Activated T-helper 1 cell treated with Interleukin-2 at 50 U/mL for 16 hours (primary cell): Measurements from ENCODE around the gene NTHL1.

Experiments used
- DNase-seq: peaks from one replicate; pipeline ENCODE4 v3.0.0-alpha.2; 2020; ENCODE audit warnings: low read depth

NTHL1 gene

DNA sequence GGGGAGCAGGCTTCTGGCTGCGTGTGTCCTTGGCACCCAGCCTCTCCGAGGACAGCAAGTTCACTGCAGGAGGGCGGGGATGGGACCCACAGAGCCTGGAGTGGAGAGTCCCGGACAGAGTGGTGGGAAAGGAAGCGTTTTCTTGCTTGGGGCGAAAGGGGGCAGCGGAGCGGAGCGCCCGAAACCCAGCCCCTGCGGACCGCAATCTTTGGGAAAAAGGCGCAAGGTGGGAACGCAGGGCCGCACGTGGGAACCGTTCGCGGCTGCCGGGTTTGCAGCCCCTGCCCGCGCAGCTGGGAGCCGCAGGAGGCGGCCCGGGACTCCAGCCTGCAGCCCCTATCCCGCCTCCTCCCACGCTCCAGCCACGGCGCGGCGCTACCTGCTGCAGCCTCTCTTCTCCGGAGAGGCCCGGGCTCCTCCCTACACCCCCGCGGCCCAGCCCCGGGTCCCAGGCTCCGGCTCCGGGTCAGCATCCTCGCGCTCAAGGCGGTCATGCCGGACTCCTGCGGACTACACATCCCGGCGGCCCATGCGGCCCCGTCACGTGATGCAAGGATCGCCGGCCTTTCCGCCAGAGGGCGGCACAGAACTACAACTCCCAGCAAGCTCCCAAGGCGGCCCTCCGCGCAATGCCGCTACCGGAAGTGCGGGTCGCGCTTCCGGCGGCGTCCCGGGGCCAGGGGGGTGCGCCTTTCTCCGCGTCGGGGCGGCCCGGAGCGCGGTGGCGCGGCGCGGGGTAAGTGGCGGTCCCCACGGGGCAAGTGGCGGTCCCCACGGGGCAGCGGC lies at the start of gene NTHL1, which contains the start of gene TSC2:
Gene NTHL1, minus strand, starts transcription at position 505 of the 786 bp plus-strand sequence. Its CDS starts 11 bp downstream, at position 494.
Gene TSC2, plus strand, starts transcription at position 656 of the 786 bp plus-strand sequence. CDS start 631 bp downstream, outside the sequence.
- peak; percentile 88 for DNase-seq

DNA sequence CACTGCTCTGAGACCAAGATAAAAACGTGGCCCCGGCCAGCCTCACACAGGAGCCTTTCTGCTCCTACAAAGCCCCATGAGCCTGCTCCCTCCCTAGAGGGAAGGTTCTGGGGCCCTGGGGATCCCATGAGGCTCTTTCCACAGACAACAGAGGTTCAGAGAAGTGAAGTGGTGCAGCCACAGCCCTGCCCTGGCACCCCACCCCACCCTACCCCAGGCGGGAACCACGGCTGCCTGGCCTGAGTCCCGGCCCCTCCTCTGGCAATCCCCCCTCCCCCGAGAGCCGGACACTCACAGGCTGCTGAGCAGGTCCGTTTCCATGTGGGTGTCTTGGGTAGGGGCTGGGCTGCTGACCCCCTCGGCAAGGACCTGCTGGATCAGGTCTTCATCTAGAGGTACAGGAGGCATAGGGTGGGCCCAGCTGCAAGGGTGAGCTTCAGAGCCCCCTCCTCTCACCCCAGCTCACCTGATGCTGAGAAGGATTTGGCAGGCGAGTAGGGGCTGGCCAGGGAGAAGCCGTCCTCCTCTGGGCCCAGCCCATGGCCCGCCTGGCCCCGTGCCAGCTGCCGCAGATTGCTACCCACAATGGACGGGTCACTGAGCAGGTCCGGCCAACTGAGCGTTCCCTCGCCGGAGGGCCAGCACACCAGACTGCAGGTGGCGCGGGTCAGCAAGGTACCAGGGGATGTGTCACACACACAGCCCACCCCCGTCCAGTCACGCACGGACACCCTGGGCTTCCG lies 49.4 kb upstream of the NTHL1 start:
- no peak for DNase-seq

DNA sequence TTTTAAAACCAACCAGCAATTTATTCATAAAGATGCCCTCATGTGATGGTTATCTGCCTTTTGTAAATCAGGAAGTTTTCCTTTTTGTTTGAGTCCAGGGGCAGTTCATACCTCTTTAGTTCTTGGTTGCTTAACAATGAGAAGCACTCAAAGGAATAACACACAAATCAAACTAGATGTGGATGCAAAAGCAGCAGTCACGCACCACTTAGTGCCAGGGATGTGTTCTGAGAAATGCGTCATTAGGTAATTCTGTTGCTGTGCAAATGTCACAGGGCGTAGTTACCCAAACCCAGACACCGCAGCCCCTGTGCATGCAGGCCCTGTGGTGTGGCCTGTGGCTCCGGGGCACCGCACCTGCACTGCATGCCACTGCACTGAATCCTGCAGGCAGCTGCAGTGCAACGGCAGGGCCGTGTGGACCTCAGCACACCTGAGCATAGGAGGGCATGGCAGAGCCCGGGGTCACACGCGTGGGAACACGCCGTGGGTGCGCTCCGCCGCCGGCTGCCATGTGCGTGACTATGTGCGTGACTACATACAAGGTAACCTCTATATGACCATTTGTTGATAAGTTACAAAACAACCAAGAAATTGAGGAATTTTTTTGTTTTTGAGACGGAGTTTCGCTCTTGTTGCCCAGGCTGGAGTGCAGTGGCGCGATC lies 48.4 kb upstream of the NTHL1 start:
- no peak for DNase-seq

DNA sequence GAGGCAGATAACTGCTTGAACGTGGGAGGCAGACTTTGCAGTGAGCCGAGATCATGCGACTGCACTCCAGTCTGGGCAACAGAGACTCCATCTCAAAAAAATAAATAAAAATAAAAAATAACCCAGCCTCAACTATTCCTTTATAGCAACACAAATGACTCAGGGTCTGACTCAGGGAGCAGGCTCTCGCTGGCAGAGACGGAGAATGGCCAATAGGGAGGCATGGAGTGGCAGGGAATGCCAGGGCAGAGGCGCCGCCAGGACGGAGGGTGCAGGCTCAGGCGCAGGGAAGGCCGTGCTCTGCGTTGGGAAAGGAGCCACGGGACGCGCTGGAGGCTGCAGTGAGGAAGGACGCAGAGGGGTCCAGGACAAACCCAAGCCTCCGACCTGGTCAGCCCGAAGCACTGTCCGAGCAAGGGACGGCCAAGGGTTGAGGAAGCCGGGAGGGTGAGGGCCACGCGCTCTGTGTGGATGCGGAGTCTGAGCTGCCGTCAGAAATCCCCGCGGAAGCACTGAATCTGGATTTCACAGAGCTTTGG lies 47.8 kb upstream of the NTHL1 start:
- no peak for DNase-seq

DNA sequence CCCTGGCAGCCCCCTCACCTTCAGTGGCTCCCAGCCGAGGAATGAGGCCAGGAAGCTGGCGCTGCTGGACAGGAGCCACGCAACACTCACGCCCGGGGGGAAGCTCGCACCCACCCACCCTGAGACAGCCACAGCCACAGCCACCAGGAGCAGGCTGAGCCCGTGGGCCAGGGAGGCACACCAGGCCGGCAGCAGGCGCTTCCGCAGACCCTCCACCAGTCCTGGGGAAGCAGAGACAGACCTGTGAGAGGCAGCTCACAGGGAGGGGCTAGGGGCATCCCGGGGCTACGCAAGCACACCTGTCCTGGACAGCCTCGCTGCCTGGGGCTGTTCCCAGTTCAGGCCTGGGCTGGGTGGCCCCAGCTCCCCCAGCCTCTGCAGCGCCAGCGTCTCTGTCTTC lies 46.2 kb upstream of the NTHL1 start:
- DNase-seq = no peak

DNA sequence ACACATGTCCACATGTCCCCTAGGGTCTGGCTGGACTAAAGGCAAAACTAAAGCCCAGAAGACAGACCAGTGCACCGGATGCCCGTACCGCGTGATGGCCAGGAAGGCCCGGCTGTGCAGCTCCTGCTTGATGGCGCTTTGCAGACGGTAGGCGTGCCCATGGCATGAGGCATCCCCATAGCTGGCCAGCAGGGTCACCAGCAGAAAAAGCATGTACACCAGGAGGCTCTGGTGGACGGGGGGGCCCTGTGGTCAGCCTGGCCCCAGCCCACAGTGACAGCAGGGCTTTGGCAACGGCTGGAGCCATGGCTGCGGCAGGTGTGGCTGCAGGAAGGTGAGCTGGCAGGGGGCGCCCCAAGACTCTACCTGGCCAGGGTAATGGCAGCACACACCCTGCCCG lies 45.2 kb upstream of the NTHL1 start:
- DNase-seq = no peak

DNA sequence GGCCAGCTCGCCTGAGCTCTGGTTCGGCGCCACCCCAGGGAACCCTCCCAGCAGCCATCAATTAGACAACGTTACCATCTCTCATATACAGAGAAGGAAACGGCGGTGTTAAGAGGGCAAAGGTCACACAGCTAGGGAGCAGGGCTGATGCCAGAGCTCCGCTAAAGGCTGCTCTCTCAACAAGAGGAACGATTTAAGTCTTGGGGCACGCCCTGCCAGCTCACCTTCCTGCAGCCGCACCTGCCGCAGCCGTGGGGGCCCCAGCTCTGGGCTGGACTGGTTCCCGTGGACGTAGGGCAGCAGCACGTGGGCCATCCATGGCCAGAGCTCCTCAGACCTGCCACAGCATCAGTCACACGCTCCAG lies 44.6 kb upstream of the NTHL1 start:
- DNase-seq = no peak

DNA sequence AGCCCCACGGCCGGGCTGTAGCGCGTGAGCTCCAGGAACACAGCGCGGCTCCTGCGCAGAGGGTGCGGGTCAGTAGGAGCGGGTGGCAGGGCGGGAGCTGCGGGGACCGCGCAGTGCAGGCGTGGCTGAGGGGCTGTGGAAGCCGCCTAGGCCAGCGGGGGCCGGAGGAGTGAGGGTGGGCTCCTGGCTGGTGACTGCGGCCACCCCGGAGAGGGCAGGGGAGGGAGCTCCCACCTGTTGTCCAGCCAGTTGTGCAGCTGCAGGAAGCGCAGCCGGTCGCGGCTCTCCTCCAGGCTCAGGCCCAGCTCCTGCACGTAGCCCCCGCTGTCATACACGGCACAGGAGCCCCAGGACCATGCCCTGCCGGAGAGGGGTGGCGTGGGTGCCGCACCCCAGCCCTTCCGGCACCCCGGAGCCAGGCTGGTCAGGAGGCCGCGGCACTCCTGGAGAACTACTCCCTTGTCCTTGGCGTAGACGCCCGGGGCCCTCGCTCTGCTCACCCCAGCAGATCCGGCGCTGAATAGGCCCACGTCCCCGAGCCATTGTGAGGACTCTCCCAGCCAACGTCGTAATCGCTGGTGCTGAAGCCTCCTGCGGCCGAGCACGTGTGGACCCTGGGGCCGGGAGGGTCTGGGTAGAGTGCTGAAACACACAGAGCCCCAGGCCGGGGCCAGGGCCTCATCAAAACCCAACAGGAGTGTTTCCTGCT lies 44.1 kb upstream of the NTHL1 start:
- DNase-seq = no peak

DNA sequence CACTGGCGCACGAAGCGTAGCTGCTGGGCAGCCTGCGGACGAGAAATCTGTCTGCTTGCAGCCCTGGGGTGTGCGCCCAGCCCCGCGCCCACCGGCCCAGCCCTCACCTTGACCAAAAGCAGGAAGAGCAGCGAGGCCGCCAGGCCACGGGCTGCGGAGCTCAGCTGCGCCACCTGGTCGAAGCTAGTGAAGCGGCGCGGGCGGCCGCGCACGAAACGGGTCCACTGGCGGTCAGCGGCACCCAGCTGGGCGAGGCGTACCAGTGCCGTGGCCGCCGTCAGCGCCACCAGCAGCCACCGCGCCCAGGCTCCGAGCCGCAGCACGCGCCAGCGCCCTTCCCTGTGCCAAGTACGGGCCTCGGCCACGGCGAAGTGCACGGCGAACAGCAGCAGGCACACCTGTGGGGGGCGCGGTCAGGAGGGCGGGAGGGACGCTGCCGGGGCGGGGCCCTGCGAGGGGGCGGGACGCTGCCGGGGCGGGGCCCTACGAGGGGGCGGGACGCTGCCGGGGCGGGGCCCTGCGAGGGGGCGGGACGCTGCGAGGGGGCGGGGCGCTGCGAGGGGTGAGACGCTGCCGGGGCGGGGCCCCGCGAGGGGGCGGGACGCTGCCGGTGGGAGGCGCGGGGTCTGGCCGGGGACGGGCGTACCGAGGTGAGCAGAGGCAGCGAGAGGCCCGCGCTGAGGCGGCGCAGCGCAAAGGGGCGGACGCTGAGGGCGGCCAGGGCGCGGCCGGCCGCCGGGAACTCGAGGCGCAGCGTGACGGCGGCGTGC lies 43.3 kb upstream of the NTHL1 start:
- DNase-seq = no peak

DNA sequence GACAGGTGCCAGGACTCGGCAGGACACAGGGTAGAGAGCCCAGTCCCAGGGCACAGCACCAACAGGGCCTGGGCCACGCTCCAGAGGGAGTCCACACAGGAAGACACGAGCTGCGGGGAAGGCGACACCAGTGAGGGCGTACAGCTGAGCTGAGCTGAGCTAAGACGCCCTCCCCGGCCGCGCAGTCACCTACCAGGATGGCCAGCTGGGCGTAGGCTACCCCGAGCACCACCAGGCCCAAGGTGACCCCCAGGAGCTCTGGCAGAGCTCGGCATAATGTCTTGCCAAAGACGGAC lies 42.8 kb upstream of the NTHL1 start:
- no peak for DNase-seq

DNA sequence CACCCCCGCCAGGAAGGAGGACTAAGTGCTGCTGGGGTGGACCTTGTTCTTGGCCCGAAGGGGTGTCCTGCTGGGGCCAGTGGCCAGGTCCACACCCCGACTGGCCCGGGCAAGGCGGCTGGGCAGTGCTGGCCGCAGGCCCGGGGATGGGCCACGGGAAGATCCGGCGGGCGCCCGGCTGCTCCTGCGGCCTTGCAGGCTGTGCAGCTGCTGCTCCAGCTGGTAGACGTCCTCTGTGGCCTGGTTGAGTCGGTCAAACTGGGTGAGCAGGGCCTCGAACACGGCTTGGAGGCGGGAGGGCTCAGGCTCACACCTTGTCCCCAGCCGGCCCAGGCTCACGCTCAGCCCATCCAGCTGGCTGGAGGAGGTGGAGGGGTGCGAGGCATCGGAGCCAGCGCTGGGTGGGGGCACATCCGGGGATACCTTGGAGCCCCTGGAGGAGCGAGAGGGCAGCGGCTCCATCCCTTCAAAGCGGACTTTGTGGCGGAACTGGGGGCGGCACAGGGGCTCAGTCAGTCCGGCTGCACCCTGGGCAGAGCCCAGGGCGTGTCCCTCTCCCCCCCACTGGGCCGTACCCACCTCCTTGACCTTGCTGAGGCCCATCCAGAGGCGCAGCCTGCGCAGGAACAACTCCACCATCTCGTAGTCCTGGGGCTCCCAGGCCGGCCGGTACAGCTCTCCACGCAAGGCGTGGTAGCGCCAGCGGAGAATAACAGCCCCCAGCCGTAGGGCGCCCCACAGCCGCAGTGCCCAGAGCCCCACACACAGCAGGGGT lies 42.3 kb upstream of the NTHL1 start:
- DNase-seq = no peak

DNA sequence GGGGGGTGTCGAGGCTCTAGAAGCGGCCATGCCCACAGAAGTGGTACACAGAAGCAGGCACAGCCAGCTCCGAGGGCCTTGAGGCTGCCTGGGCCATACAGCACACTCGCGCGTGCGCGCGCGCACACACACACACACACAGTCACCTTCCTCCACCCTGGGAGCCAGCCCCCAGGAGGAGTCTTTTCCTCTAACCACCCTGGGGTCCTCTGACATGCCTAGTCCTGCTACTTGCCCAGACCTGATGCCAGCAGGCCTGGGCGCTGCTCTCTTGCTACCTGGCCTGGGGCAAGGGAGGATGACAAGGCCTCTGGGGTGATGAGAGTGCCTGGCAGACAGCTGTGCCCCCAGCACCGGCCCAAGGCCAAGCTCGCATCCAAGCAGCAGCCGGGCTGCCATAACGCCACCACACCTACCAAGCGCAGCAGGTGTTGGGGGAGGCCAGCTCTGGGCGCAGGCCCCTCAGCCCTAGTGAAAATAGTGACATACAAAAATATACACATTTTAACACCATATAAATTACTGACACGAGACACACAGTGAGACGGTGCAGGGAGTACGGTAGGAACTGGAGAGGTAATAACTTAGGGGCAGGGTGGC lies 41.2 kb upstream of the NTHL1 start:
- no peak for DNase-seq

DNA sequence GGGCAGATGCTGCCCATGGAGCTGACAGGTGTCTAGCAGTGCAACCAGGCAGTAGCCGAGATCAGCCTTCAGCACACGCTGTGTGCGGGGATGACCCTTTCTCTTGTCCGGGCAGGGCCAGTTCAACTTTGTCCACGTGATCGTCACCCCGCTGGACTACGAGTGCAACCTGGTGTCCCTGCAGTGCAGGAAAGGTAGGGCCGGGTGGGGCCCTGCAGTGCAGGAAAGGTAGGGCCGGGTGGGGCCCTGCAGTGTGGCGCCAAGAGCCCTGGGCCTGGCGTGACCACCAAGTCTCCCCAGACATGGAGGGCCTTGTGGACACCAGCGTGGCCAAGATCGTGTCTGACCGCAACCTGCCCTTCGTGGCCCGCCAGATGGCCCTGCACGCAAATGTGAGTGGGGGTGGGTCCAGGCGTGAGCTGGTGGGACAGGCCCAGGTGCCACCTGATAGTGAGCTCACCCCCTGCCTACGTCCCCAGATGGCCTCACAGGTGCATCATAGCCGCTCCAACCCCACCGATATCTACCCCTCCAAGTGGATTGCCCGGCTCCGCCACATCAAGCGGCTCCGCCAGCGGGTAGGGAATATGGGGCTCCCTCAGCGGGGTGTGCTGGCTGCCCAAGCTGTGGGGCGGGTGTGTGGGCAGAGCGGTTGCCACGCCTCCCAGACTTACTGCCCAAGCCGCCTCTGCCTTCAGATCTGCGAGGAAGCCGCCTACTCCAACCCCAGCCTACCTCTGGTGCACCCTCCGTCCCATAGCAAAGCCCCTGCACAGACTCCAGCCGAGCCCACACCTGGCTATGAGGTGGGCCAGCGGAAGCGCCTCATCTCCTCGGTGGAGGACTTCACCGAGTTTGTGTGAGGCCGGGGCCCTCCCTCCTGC lies 40.4 kb upstream of the NTHL1 start:
- no peak for DNase-seq

DNA sequence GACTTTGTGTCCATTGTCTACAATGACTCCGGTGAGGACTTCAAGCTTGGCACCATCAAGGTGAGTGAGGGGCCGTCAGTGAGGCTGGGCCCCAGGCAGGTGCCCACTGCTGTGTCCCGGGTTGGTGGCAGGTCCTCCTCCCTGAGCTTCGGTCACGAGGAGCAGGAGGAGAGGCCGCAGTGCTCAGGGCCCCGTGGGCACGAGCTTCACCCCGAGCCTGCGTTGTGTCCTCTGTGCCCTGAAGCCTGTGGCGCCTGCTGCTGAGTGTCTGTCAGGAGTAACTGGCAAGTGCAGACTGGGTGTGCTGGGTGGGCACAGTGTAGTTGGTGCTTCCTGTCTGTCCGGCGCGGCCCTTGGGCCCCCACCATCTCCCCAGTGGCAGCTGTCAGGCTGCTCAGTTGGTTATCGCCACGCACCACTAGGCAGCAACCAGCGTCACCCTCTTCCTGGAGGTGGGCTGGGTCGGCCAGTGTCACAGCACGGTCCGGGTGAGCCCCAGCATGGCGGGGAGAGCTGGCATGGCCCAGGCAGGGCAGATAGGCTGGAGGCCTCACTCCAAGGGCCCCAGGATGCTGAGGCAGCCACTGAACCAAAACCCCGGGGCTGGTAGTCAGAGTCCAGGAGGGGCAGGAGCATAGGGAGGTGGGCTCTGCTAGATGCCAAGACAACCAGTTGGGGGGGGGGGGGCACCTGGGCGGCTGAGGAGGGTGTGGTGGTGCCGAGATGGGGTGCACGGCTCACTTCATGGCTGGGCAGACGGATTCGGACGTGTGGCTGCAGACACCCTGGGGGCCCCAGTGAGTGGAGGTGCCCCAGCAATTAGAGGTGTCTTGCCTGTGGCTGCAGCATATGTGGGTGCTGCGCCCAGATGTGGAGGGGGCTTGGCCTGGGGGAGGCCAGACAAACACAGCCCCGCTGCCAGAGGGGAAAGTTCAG lies 39.4 kb upstream of the NTHL1 start:
- DNase-seq = no peak

DNA sequence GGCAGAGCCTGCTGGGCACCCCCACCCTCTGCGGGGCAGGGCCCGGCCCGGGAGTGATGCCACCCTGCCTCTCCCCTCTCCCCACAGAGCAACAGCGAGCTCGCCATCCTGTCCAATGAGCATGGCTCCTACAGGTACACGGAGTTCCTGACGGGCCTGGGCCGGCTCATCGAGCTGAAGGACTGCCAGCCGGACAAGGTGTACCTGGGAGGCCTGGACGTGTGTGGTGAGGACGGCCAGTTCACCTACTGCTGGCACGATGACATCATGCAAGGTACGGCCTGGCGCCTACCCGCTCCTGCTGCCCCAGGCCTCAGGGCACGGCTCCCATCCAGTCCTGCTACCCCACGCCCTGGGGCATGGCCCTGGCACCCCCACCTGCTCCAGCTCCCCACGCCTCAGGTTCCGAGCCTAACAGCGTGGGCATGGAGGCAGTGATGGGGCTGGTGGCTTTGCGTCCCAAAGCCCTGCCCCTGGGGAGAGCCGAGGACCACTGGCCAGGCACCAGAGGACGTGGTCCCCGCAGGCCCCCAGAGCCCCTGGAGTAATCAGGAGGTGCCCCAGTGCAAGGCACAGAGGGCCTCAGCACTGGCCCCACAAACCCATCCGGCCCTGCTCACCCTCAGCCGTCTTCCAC lies 38.6 kb upstream of the NTHL1 start:
- no peak for DNase-seq

DNA sequence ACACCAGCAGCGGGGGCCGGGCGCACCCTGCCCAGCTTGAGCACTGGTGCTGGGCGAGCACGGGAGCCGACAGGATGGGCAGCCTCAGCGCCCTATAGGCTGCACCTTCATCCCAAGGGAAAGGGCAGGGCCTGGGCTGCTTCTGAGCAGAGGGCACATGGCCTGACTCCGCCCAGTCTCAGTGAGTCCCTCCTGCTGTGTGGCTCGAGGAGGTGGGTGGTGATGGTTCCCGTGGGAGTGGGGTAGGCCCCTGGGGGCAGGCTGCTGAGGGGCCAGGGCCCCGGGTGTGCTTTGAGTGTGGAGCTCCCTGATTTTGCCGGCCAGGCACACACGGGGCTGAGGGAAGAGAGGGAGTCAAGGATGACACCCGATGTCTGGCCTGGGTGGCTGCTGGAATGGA lies 38.0 kb upstream of the NTHL1 start:
- DNase-seq = no peak

DNA sequence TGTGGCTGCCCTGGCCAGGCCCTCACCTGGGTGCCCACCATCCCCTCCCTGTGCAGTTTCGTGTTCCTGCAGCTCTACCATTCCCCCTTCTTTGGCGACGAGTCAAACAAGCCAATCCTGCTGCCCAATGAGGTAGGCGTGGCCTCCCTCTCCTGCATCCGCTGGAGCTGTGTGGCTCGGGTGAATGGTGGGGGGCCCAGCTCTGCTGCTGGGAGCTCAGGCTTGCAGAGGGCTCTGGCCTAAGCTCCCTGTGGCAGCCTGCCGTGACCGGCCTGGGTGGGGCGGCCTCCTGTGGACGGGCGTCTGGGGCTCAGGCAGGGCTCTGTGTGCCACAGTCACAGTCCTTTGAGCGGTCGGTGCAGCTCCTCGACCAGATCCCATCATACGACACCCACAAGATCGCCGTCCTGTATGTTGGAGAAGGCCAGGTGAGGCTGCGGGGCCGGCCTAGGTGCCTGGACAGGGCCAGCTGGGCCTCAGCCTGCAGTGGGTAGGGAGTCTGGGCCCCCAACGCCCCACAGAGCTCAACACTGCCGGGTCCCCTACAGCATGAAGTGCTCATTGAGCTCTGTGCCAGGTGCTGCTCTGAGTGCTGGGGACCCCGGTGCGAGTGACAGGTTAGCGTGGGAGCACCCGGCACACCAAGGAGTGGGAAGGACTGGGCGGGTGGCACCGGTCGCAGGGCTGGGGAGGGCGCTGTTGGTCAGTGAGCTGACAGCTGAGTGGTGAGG lies 37.4 kb upstream of the NTHL1 start:
- DNase-seq = no peak
